WTC11 (cell line): ENCODE data around the gene NEK6. TPM values are rescaled to one million over a fixed set of nuclear protein-coding genes. Genes with fewer than 3 reads are reported as not detected.

ENCODE experiments used
- ATAC-seq: fragments of 200-7000 bp; cut with Tn5 transposase; 2 replicates; pipeline ENCODE4 v1.10.0; 2021; ENCODE audit warnings: mild to moderate bottlenecking, moderate library complexity
- CTCF ChIA-PET: fragments of 300-600 bp; sonication (Branson Sonifier 250); formaldehyde crosslinking; loops from one replicate; lab custom pipeline; 2021; ENCODE audit warnings: antibody characterized with exemption; lab: Charles Lee
- POLR2A ChIA-PET: fragments of 350-600 bp; sonication (Branson Sonifier 250); formaldehyde crosslinking; loops from one replicate; lab custom pipeline; 2021; ENCODE audit warnings: antibody characterized with exemption; lab: Charles Lee
- DNase-seq: peaks from one replicate; pipeline ENCODE4 v3.0.0; 2021; ENCODE audit warnings: low spot score
- H3K27ac Mint-ChIP-seq: 2 replicates; pipeline ENCODE4 v1.8.0; 2021; ENCODE audit warnings: mixed read lengths
- H3K27me3 Mint-ChIP-seq: 2 replicates; pipeline ENCODE4 v1.8.0; 2021; ENCODE audit warnings: low read depth, mild to moderate bottlenecking, moderate library complexity, mixed read lengths
- H3K36me3 Mint-ChIP-seq: 2 replicates; pipeline ENCODE4 v1.8.0; 2021; ENCODE audit warnings: mixed read lengths
- H3K4me1 Mint-ChIP-seq: 2 replicates; pipeline ENCODE4 v1.8.0; 2022; ENCODE audit warnings: mixed read lengths
- H3K4me3 Mint-ChIP-seq: 2 replicates; pipeline ENCODE4 v1.8.0; 2021; ENCODE audit warnings: mild to moderate bottlenecking, moderate library complexity, mixed read lengths
- H3K9me3 Mint-ChIP-seq: 2 replicates; pipeline ENCODE4 v1.8.0; 2021; ENCODE audit warnings: mixed read lengths
- AR ChIP-seq: fragments of 250-450 bp; sonication (Bioruptor Pico); IDR thresholded peaks from 2 replicates; pipeline ENCODE4 v1.9.0; 2021; ENCODE audit warnings: mild to moderate bottlenecking
- ATF1 ChIP-seq: sonication (generic); formaldehyde crosslinking; IDR thresholded peaks from 2 replicates; pipeline ENCODE4 v1.8.1; 2023; ENCODE audit warnings: mild to moderate bottlenecking, moderate library complexity, missing genetic modification reagents
- ATF2 ChIP-seq: sonication (generic); formaldehyde crosslinking; IDR thresholded peaks from 2 replicates; pipeline ENCODE4 v1.8.1; 2022; ENCODE audit warnings: low read depth, missing genetic modification reagents, borderline replicate concordance
- CBFB ChIP-seq: sonication (generic); formaldehyde crosslinking; IDR thresholded peaks from 2 replicates; pipeline ENCODE4 v1.8.1; 2022; ENCODE audit warnings: mild to moderate bottlenecking, low read depth, missing genetic modification reagents
- FOXP4 ChIP-seq: sonication (generic); formaldehyde crosslinking; IDR thresholded peaks from 2 replicates; pipeline ENCODE4 v1.8.0; 2022; ENCODE audit warnings: mild to moderate bottlenecking, missing genetic modification reagents
- GABPB1 ChIP-seq: sonication (generic); formaldehyde crosslinking; IDR thresholded peaks from 2 replicates; pipeline ENCODE4 v1.8.1; 2023; ENCODE audit warnings: mild to moderate bottlenecking, missing genetic modification reagents
- GTF2I ChIP-seq: fragments of 250-450 bp; sonication (Bioruptor Pico); conservative IDR thresholded peaks from 2 replicates; pipeline ENCODE4 v1.4.0; 2021; ENCODE audit warnings: mild to moderate bottlenecking
- HMGA2 ChIP-seq: fragments of 250-450 bp; sonication (Bioruptor Pico); IDR thresholded peaks from 2 replicates; pipeline ENCODE4 v1.4.0; 2021; ENCODE audit warnings: mild to moderate bottlenecking, moderate library complexity
- HMGXB4 ChIP-seq: sonication (generic); formaldehyde crosslinking; IDR thresholded peaks from 2 replicates; pipeline ENCODE4 v1.8.1; 2023; ENCODE audit warnings: mild to moderate bottlenecking, moderate library complexity, missing genetic modification reagents
- IRF2 ChIP-seq: sonication (generic); formaldehyde crosslinking; IDR thresholded peaks from 2 replicates; pipeline ENCODE4 v1.8.0; 2022; ENCODE audit warnings: low read depth, missing genetic modification reagents, borderline replicate concordance
- SP1 ChIP-seq: sonication (generic); formaldehyde crosslinking; conservative IDR thresholded peaks from 2 replicates; pipeline ENCODE4 v1.8.1; 2022; ENCODE audit warnings: missing genetic modification reagents
- TEAD4 ChIP-seq: sonication (generic); formaldehyde crosslinking; IDR thresholded peaks from 2 replicates; pipeline ENCODE4 v1.8.0; 2022; ENCODE audit warnings: mild to moderate bottlenecking, missing genetic modification reagents
- USF2 ChIP-seq: sonication (generic); formaldehyde crosslinking; IDR thresholded peaks from 2 replicates; pipeline ENCODE4 v1.8.1; 2023; ENCODE audit warnings: mild to moderate bottlenecking, missing genetic modification reagents, moderate library complexity
- ZNF121 ChIP-seq: sonication (generic); formaldehyde crosslinking; IDR thresholded peaks from 2 replicates; pipeline ENCODE4 v1.8.0; 2023; ENCODE audit warnings: missing genetic modification reagents
- ZNF425 ChIP-seq: fragments of 250-450 bp; sonication (Bioruptor Pico); conservative IDR thresholded peaks from 2 replicates; pipeline ENCODE4 v1.9.0; 2021; ENCODE audit warnings: mild to moderate bottlenecking
- ZNF512 ChIP-seq: sonication (generic); formaldehyde crosslinking; IDR thresholded peaks from 2 replicates; pipeline ENCODE4 v1.8.1; 2022; ENCODE audit warnings: missing genetic modification reagents, borderline replicate concordance
- ZSCAN18 ChIP-seq: fragments of 250-450 bp; sonication (Bioruptor Pico); IDR thresholded peaks from 2 replicates; pipeline ENCODE4 v2.1.2; 2022; ENCODE audit warnings: mild to moderate bottlenecking, moderate library complexity
- total RNA-seq: library from RNA; stranded (reverse); gene quantifications from 3 replicates; pipeline ENCODE4 v1.2.3, GENCODE V29; 2021

The NEK6 gene
- total RNA-seq, 1 experiment from 2014 or later, result 23.0 TPM

- TF ChIP-seq CBFB (CRISPR knock-in tag) (no peak), FOXP4 (no peak)
- TF ChIP-seq, all 79 proteins: peak for 0
Measured at GRCh38 chr9:124280176-124280691, 22.5 kb downstream of the NEK6 start (continued).

- no peaks in the 10 kb centered on the region for H3K36me3 Mint-ChIP-seq
- H3K27me3 Mint-ChIP-seq, result no peaks in the 10 kb centered on the region
- DNase-seq, result no peak
- TF ChIP-seq ZNF121 (no peak), HMGA2 (CRISPR knock-in tag) (no peak), TEAD4 (CRISPR knock-in tag) (no peak), CBFB (CRISPR knock-in tag) (no peak), ZNF512 (CRISPR knock-in tag) (no peak), ATF1 (no peak), SP1 (CRISPR knock-in tag) (no peak), USF2 (CRISPR knock-in tag) (no peak), IRF2 (CRISPR knock-in tag) (no peak), ZNF425 (CRISPR knock-in tag) (no peak), ATF2 (CRISPR knock-in tag) (no peak), GTF2I (CRISPR knock-in tag) (no peak), ZSCAN18 (CRISPR knock-in tag) (no peak), HMGXB4 (CRISPR knock-in tag) (no peak), GABPB1 (CRISPR knock-in tag) (no peak), AR (CRISPR knock-in tag) (no peak)
- peaks cover 2% of the 10 kb centered on the region; the same call in 1 of the 2 replicates for H3K4me1 Mint-ChIP-seq
- POLR2A ChIA-PET, result no interaction called here
- CTCF ChIA-PET, result no interaction called here
- no peak for ATAC-seq
- no peak overlapping the region for H3K27ac Mint-ChIP-seq
- no peak overlapping the region for H3K4me3 Mint-ChIP-seq
- H3K9me3 Mint-ChIP-seq, result no peaks in the 10 kb centered on the region
Measured at GRCh38 chr9:124281931-124282371, 24.2 kb downstream of the NEK6 start.
